Gastrocnemius medialis (tissue), 4 donors: Measurements from ENCODE around the gene KLK13.

Experiments
- POLR2A ChIP-seq, 2 donors: fragments of 450-650 bp; IDR thresholded peaks; one replicate each; pipeline ENCODE4 v1.6.1; 2017; ENCODE audit warnings: antibody characterized with exemption in 2 of 2, mild to moderate bottlenecking in 2 of 2, moderate library complexity in 2 of 2
- TF ChIP-seq, protein P1 (sequence below), 5 experiments: fragments of 450-650 bp in 3 of 5; fragments of 200-600 bp in 2 of 5; sonication (generic) in 2 of 5; IDR thresholded peaks in 4 of 5; conservative IDR thresholded peaks in 1 of 5; 1 replicate in 4 of 5; 2 replicates in 1 of 5; pipeline ENCODE4 v1.5.1; 2016 to 2019; ENCODE audit warnings: antibody characterized with exemption in 5 of 5, mild to moderate bottlenecking in 3 of 5, moderate library complexity in 3 of 5

DNA sequence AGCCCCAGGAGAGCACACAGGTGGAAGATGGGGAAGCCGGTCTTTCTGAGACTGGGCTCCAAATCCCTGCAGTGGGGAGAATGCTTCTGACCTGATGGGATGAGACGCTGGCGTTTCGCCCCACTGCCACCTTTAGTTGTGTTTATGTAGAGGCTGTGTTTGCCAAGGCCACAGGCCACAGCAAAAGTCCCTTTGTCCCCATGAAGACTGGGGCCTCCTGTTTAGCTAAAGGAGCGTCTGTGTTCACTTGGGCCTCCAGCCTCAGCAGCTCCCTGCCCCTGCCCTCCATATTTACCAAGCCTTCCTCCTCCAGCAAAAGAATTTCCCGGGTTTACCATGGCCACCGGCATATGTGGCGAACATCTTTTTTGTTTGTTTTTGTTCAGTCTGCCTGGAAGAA lies 28.2 kb upstream of the KLK13 start:
- TF ChIP-seq POLR2A (IDR thresholded peaks at IDR 0.05): no peak
- TF ChIP-seq, protein P1, sequence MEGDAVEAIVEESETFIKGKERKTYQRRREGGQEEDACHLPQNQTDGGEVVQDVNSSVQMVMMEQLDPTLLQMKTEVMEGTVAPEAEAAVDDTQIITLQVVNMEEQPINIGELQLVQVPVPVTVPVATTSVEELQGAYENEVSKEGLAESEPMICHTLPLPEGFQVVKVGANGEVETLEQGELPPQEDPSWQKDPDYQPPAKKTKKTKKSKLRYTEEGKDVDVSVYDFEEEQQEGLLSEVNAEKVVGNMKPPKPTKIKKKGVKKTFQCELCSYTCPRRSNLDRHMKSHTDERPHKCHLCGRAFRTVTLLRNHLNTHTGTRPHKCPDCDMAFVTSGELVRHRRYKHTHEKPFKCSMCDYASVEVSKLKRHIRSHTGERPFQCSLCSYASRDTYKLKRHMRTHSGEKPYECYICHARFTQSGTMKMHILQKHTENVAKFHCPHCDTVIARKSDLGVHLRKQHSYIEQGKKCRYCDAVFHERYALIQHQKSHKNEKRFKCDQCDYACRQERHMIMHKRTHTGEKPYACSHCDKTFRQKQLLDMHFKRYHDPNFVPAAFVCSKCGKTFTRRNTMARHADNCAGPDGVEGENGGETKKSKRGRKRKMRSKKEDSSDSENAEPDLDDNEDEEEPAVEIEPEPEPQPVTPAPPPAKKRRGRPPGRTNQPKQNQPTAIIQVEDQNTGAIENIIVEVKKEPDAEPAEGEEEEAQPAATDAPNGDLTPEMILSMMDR (IDR thresholded peaks at IDR 0.05 in 4 of 5, conservative IDR thresholded peaks at IDR 0.05 in 1 of 5): no peak
